ENCODE results near the gene HOXD10. TPM values are rescaled to one million over a fixed set of nuclear protein-coding genes. Genes with fewer than 3 reads are reported as not detected.

HOXD10 gene
- total RNA-seq, 2 experiments from 2014 or later, result not detected

- no peak for DNase-seq (ENCODE audit: low spot score)
- ChIA-PET POLR2A (interaction anchor here (0.6 kb wide), 1 partner anchor 689 kb away, joined by 3 read pairs; no protein-coding TSS in a partner anchor), CTCF (ENCODE audit: unreplicated experiment) (interaction anchor here (0.6 to 1.4 kb wide), 6 partner anchors 34 to 1887 kb away, joined by 3 to 6 read pairs (median 4); no protein-coding TSS in a partner anchor)
- Histone ChIP-seq H3K4me2 (ENCODE audit: low read length) (no peak overlapping the region), H3K79me2 (ENCODE audit: insufficient read depth, low read depth, low read length) (no peaks in the 10 kb centered on the region), H3K4me1 (ENCODE audit: insufficient read depth, low read length, poor library complexity, severe bottlenecking) (no peaks in the 10 kb centered on the region), H3K4me3 (ENCODE audit: low read depth, low read length, poor library complexity, severe bottlenecking) (no peak overlapping the region), H2AFZ (ENCODE audit: low read length) (no peak overlapping the region), H4K20me1 (ENCODE audit: insufficient read depth, low read length) (no peaks in the 10 kb centered on the region), H3K9me2 (ENCODE audit: insufficient read depth, low read length) (no peaks in the 10 kb centered on the region), H3K27ac (ENCODE audit: low read depth, low read length, poor library complexity, severe bottlenecking) (no peak overlapping the region), H3K36me3 (ENCODE audit: insufficient read depth, low read length) (no peaks in the 10 kb centered on the region), H3K9me3 (ENCODE audit: low read length) (no peaks in the 10 kb centered on the region)
- intact Hi-C loops (cut with micrococcal nuclease; ENCODE audit: unreplicated experiment), result loop anchor here (5.0 kb wide), 1 partner anchor 424 kb away; no protein-coding TSS in a partner anchor
- BruUV-seq (replicated peaks), result no TSS peak
- TF ChIP-seq EZH2phosphoT487 (IDR thresholded peaks at IDR 0.05; ENCODE audit: borderline replicate concordance, low read depth, low read length), result no peak
- no peak for TF ChIP-seq CTCF (conservative IDR thresholded peaks at IDR 0.05; ENCODE audit: low read length)
These were observed 11.8 kb downstream of the HOXD10 start for GRCh38 chr2:176128172-176128981.

GRCh38 chr2:176128982-176129796 is 12.6 kb downstream of the HOXD10 start, which contains the start of gene HOXD8:
HOXD8 (plus strand) TSS chr2:176129705; CDS start chr2:176130367, 662 bp downstream.
- Histone ChIP-seq H3K36me3 (ENCODE audit: insufficient read depth, low read length) (no peaks in the 10 kb centered on the region), H3K4me3 (ENCODE audit: low read depth, low read length, poor library complexity, severe bottlenecking) (no peak within 1 kb of the TSS), H3K79me2 (ENCODE audit: insufficient read depth, low read depth, low read length) (no peaks in the 10 kb centered on the region), H3K27ac (ENCODE audit: low read depth, low read length, poor library complexity, severe bottlenecking) (no peak within 1 kb of the TSS), H3K4me1 (ENCODE audit: insufficient read depth, low read length, poor library complexity, severe bottlenecking) (no peaks in the 10 kb centered on the region), H4K20me1 (ENCODE audit: insufficient read depth, low read length) (no peaks in the 10 kb centered on the region), H3K9me2 (ENCODE audit: insufficient read depth, low read length) (no peaks in the 10 kb centered on the region), H2AFZ (ENCODE audit: low read length) (no peak within 1 kb of the TSS), H3K9me3 (ENCODE audit: low read length) (no peaks in the 10 kb centered on the region), H3K4me2 (ENCODE audit: low read length) (no peak within 1 kb of the TSS)
- ChIA-PET CTCF (ENCODE audit: unreplicated experiment) (no interaction called here), POLR2A (no interaction called here)
- no peak for TF ChIP-seq EZH2phosphoT487 (IDR thresholded peaks at IDR 0.05; ENCODE audit: borderline replicate concordance, low read depth, low read length)
- TF ChIP-seq CTCF (conservative IDR thresholded peaks at IDR 0.05; ENCODE audit: low read length), result no peak
- no TSS peak for BruUV-seq (replicated peaks)
- intact Hi-C loops (cut with micrococcal nuclease; ENCODE audit: unreplicated experiment), result loop anchor here (5.0 kb wide), 1 partner anchor 423 kb away; no protein-coding TSS in a partner anchor
- DNase-seq (ENCODE audit: low spot score), result no peak
